Kidney (tissue), 14 donors: ENCODE data around the gene VCPKMT. TPM values are rescaled to one million over a fixed set of nuclear protein-coding genes. Genes with fewer than 3 reads are reported as not detected.

ENCODE experiments used
- DNase-seq, 5 donors: peaks; one replicate each; pipeline ENCODE4 v3.0.0-alpha.2; 2013 to 2020
- FAIRE-seq: peaks from 2 replicates; lab custom pipeline; 2012; peaks lifted over from hg19 to GRCh38; lab: Jason Lieb, UNC
- H3K27ac ChIP-seq, 2 donors: one replicate each; pipeline ENCODE4 v1.7.0; 2013; ENCODE audit warnings: low read depth in 2 of 2, low read length in 2 of 2, inconsistent platforms in 1 of 2
- H3K27me3 ChIP-seq: one replicate; pipeline ENCODE4 v1.7.1; 2013; ENCODE audit warnings: low read length, inconsistent platforms; ENCODE audit not compliant: control insufficient read depth, insufficient read depth
- H3K36me3 ChIP-seq, 3 donors: one replicate each; pipeline versions ENCODE4 v1.7.0 to v1.7.1; 2013; ENCODE audit warnings: low read length in 3 of 3, control low read depth in 1 of 3, inconsistent platforms in 1 of 3; ENCODE audit not compliant: insufficient read depth in 3 of 3, control insufficient read depth in 2 of 3
- H3K4me1 ChIP-seq, 3 donors: one replicate each; pipeline versions ENCODE4 v1.7.0 to v1.7.1; 2013; ENCODE audit warnings: low read length in 3 of 3, inconsistent platforms in 1 of 3, low read depth in 1 of 3; ENCODE audit not compliant: control insufficient read depth in 2 of 3, insufficient read depth in 2 of 3
- H3K4me3 ChIP-seq, 3 donors: one replicate each; pipeline versions ENCODE4 v1.7.0 to v1.8.1; 2013; ENCODE audit warnings: low read length in 3 of 3, control low read depth in 1 of 3, inconsistent platforms in 1 of 3
- H3K9ac ChIP-seq, 3 donors: one replicate each; pipeline versions ENCODE4 v1.7.0 to v1.7.1; 2013; ENCODE audit warnings: low read length in 3 of 3, control low read depth in 1 of 3, inconsistent platforms in 1 of 3
- H3K9me3 ChIP-seq, 3 donors: one replicate each; pipeline versions ENCODE4 v1.7.0 to v1.7.1; 2013; ENCODE audit warnings: low read length in 3 of 3, control low read depth in 1 of 3, inconsistent platforms in 1 of 3; ENCODE audit not compliant: control insufficient read depth in 2 of 3, insufficient read depth in 1 of 3
- CTCF ChIP-seq: IDR thresholded peaks from 3 replicates; pipeline ENCODE4 v1.5.1; 2012; ENCODE audit warnings: mild to moderate bottlenecking, moderate library complexity, borderline replicate concordance; ENCODE audit not compliant: insufficient read depth; ENCODE audit errors: extremely low read depth
- intact Hi-C: fragments of 100-400 bp; cut with DNase I; formaldehyde crosslinking; loops from one replicate; pipeline ENCODE4 v1.11.1; 2022
- polyA plus RNA-seq: library from polyadenylated mRNA; stranded (reverse); fragments of 350-450 nt; fragmentation: Illumina TruSeq; extraction: RNeasy Lipid Tissue Mini Kit (QIAGEN cat#74804); gene quantifications from one replicate; pipeline ENCODE4 v1.2.3, GENCODE V29; 2014; ENCODE audit warnings: low read depth, low replicate concordance; ENCODE audit not compliant: insufficient read depth
- total RNA-seq: library from RNA; stranded (reverse); fragmentation: NEBNext Ultra II Directional; extraction: Animal tissue kit (Norgen Biotek cat#: 25700); gene quantifications from one replicate; pipeline ENCODE4 v1.2.1, GENCODE V29; 2021
- donor health status: control.
- donor health status: control.
- donor health status: control.
- donor health status: control.
- donor health status: control.
- donor health status: DM: yes; HTN: yes; CAD: no.
- donor health status: Normal renal cell carcinoma (clear cell type).

The VCPKMT gene
- total and polyA plus RNA-seq, 2 donors from 2014 or later = 8.0 to 8.3 TPM

GRCh38 chr14:50091240-50091913 is 25.0 kb downstream of the VCPKMT start:
- peak in 1 of 5 donors; percentile 51 for DNase-seq
- no peaks in the 10 kb centered on the region for H3K9me3 ChIP-seq
- H3K36me3 ChIP-seq = no peaks in the 10 kb centered on the region
- intact Hi-C loops = no loop called here
- no peaks in the 10 kb centered on the region for H3K27me3 ChIP-seq
- TF ChIP-seq CTCF = no peak
- H3K9ac ChIP-seq = no peak overlapping the region
- H3K4me3 ChIP-seq = no peak overlapping the region
- no peaks in the 10 kb centered on the region for H3K4me1 ChIP-seq
- H3K27ac ChIP-seq = no peak overlapping the region
- FAIRE-seq = no peak

- FAIRE-seq (no peak), DNase-seq (peak in 1 of 5 donors; percentile 44)
- H3K27ac ChIP-seq = no peak overlapping the region
- no peak for TF ChIP-seq CTCF
- H3K9me3 ChIP-seq = no peaks in the 10 kb centered on the region
- intact Hi-C loops = no loop called here
- no peaks in the 10 kb centered on the region for H3K36me3 ChIP-seq
- H3K4me3 ChIP-seq = no peak overlapping the region
- H3K4me1 ChIP-seq = no peaks in the 10 kb centered on the region
- H3K27me3 ChIP-seq = no peaks in the 10 kb centered on the region
- H3K9ac ChIP-seq = no peak overlapping the region
These were observed 27.2 kb downstream of the VCPKMT start for GRCh38 chr14:50089208-50089607.

GRCh38 chr14:50088731-50089130 is 27.6 kb downstream of the VCPKMT start:
- H3K27ac ChIP-seq = no peak overlapping the region
- H3K9ac ChIP-seq = no peak overlapping the region
- no peak for TF ChIP-seq CTCF
- H3K27me3 ChIP-seq = no peaks in the 10 kb centered on the region
- no peak overlapping the region for H3K4me3 ChIP-seq
- DNase-seq = no peak
- FAIRE-seq = no peak
- intact Hi-C loops = no loop called here
- H3K4me1 ChIP-seq = no peaks in the 10 kb centered on the region
- H3K36me3 ChIP-seq = no peaks in the 10 kb centered on the region
- H3K9me3 ChIP-seq = no peaks in the 10 kb centered on the region
